Stimulated activated CD8-positive, alpha-beta memory T cell treated with anti-CD3 and anti-CD28 coated beads, Interleukin-2, amount 100 ng/mL, for 1 hour (primary cell): Measurements from ENCODE around the gene ZNF792.
"Not testable (repeated sequence)": the region's sequence is repeated elsewhere in the genome, so short reads cannot be mapped to it uniquely, and the experiment has no call there.

Experiments used
- DNase-seq, 2 donors: peaks; one replicate each; pipeline ENCODE4 v3.0.0-alpha.2; 2020; ENCODE audit warnings: low read depth in 2 of 2

Gene ZNF792

GRCh38 chr19:34998777-34999497 is 34.9 kb upstream of the ZNF792 start:
- DNase-seq, result no peak

DNA sequence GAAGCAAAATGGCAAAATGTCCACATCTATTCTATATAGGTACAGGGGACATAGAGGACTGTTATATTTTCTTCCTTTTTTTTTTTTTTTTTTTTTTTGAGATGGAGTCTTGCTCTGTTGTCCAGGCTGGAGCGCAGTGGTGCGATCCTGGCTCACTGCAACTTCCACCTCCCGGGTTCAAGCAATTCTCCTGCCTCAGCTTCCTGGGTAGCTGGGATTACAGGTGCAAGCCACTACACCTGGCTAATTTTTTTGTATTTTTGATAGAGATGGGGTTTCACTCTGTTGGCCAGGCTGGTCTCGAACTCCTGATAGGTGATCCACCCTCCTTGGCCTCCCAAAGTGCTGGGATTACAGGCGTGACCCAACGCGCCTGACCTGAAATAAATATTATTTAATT is 34.2 kb upstream of the ZNF792 start:
- not testable (repeated sequence) for DNase-seq

GRCh38 chr19:34997071-34997617 is 33.1 kb upstream of the ZNF792 start:
- no peak for DNase-seq

GRCh38 chr19:34995551-34995950 is 31.5 kb upstream of the ZNF792 start:
- no peak for DNase-seq

- no peak for DNase-seq
These were observed 30.9 kb upstream of the ZNF792 start for GRCh38 chr19:34994643-34995541.

GRCh38 chr19:34994286-34994642 is 30.2 kb upstream of the ZNF792 start:
- DNase-seq, result no peak

DNA sequence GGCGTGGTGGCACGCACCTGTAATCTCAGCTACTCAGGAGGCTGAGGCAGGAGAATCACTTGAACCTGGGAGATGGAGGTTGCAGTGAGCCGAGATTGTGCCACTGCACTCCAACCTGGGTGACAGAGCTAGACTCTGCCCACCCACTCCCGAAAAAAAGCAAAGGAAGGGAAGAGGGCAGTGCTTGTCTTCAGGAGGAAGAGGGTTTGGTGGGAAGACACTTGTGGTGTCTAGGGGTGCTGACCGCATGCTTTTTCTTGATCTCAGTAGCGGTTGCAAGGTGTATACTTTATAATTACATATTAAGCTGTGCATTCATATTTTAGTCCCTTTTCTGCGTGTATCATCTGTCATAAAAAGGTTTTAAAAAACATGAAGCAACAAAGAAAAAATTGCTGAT is 28.6 kb upstream of the ZNF792 start:
- not testable (repeated sequence) for DNase-seq

- DNase-seq, result no peak
These were observed 27.7 kb upstream of the ZNF792 start for GRCh38 chr19:34991542-34992333.

DNA sequence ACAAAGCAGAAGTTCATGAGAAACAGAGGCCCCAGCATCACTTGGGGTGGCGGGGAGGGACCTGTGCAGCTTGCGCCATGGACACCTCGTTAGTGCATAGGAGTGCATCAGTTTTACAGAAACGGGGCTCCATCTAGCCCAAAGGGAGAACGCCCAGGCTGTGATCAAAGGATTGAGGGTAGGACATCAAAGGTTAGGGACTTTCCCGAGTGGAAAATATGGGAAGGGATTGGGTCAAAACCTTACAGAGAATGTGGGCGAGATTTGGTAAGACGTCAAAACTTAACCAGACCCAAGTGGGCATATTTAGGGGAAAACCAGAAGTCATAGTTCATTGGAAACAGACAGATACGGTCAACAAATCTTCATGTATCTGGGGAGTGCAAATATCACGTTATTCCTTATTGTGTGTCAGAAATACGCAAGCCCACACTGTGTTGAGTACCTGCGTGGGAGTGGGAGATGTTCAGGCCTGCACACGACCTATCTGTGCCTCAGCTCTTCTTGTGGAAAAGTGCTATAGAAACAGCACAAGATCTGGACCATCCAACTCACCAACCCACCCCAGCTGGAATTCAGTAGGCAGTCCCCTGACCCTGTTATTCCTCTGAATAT is 26.7 kb upstream of the ZNF792 start:
- DNase-seq, result no peak

DNA sequence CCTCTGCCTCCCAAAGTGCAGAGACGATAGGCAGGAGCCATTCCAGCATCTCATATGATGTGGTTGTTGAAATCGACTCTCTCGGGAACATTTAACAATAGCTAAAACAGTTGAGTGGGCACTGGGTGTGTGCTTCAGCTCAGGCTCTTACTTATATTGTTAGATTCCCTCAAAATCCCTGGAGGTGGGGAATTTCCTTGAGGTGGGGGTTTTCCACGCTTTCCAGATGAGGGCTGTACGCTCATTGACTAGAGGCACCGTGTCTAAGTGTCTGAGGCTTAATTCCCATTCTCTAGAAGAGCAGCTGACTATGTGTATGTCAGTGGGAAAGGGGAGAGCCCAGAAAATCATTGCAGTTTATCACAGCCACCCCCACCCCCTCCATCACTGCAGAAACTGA is 25.3 kb upstream of the ZNF792 start:
- DNase-seq, result no peak

DNA sequence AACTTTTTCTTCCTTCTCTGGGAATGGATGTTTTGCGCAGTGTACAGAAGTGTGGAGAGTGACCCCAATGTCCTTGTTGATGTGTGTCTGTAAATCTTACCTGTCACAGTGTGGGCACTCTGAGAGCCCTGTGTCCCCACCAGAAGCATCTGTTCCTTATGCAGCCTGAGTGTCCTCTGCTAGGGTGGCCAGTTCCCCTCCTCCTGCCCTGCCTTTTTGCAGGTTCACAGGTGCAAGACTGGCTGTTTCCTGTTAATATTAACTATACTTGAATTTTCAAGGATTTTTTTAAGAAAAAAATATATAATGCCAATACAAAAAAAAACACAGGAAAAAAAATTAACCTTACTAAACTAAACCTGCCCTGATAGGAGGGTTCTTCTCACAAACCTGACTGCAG is 24.1 kb upstream of the ZNF792 start:
- no peak for DNase-seq

DNA sequence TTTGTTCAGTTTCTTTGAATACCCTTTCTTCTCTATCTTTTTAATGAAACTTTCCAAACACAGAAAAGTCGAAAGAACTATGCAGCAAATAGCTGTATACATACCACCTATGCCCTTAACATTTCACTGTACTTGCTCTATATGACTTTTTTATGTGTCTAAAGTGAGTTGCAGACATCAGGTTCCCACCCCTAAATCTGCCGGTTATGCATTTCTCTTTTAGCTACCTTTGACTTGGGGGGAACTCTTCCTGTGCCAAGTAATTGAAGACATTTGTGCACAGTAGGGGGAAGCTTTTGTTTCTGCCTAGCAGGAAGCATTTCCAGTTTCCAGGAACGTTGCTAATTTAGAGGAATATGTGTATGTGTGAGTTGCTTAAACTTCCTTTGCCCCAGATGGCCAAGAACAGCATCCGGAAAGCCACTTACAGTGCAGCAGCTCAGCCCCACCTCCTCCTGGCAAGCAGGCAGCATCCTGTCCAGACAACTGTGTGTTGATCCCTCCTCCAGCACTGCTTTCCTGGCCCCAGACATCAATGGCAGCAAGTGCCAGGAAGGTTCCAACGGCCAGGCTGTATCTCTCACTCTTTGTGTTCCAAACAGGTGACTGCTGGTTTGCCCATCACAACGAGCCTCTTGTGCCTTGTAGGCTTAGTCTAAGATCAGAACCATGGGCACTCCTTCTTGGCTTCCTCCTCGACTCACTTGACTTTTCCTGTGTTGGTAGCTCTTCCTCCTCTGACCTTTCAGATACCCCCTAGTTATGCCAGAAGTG is 21.4 kb upstream of the ZNF792 start:
- no peak for DNase-seq

DNA sequence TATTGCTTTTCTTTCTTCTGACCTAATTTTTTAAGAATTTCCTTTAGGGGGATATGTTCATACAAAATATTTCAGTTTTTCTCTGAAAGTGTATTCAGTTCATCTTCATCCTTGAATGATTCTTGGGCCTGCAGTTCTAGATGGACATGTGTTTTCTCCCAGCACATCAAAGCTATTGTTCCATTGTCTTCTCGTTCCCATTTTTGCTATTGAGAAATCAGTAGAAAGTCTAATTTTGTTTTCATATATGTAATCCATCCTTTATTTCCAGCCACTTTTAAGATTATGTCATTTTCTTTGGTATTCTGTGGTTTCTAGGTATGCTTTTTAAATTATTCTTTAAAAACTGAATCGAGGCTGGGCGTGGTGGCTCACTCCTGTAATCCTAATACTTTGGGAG is 20.3 kb upstream of the ZNF792 start:
- DNase-seq, result no peak

DNA sequence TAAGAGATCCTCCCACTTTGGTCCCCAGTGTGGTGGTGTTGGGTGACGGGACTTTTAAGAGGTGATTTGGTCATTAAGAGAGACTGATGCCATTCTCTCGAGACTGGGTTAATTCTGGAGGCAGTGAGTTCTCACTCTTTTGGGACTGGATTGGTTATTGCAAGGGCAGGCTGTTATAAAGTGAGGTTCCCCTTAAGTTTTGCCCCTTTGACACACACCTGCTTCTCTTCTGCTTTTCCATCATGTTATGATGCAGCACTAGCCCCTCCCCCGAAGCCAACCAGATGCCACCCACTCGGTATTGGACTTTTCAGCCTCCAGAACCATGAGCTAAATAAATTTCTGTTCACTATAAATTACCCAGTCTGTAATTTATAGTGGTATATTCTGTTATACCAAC is 19.8 kb upstream of the ZNF792 start:
- no peak for DNase-seq

DNA sequence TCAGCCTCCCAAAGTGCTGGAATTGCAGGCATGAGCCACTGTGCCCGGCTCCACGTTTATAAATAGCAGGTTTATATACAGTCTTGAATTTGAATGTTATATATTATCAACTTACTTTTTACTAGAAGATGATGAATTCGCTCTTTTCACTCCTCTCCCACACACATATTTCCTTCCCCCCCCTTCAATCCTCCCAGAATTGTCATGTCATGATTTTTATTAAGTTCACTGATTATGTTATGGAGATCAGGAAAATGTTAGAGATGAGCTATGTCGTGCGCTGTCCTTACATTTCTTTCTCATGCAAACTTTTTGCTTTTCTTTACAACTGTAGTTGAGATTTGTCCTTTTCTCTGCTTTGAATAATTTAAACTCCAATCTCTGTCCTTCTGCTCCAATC is 18.2 kb upstream of the ZNF792 start:
- no peak for DNase-seq

- no peak for DNase-seq
These were observed 16.0 kb upstream of the ZNF792 start for GRCh38 chr19:34979819-34980640.

DNA sequence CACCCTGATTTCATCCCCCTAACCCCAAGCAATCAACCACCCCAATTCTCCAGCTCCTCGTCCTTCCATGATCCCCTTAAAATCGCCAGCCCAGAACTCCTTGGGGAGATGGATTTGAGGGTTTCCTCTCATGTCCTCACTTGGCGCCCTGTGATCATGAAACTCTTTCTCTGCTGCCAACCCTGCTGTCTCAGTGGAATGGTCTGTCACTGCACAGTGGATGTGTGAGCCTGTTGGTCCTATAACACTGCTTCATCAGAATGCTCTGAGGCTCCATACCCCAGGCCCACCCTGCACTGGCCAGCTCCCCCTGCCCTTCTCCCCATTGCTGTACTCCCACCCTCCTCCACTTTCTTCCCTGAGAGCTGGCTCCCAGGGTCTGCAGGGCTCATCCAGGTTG is 12.6 kb upstream of the ZNF792 start:
- DNase-seq, result no peak

- DNase-seq, result no peak
These were observed 11.0 kb upstream of the ZNF792 start for GRCh38 chr19:34975056-34975455.

- DNase-seq, result no peak
These were observed 10.6 kb upstream of the ZNF792 start for GRCh38 chr19:34974646-34975045.

GRCh38 chr19:34972163-34972705 is 8.2 kb upstream of the ZNF792 start:
- DNase-seq, result no peak
